Nephron (organoid): Measurements from ENCODE around the gene TLR7.

Experiments
- H3K27ac Mint-ChIP-seq, 3 experiments: 2 replicates each; pipeline ENCODE4 v1.8.0; 2020; ENCODE audit warnings: mixed read lengths in 3 of 3, mild to moderate bottlenecking in 2 of 3, moderate library complexity in 1 of 3
- H3K27me3 Mint-ChIP-seq: 2 replicates; pipeline ENCODE4 v1.8.0; 2021; ENCODE audit warnings: low read depth, mild to moderate bottlenecking, moderate library complexity, mixed read lengths
- H3K36me3 Mint-ChIP-seq: 2 replicates; pipeline ENCODE4 v1.8.0; 2020; ENCODE audit warnings: low read depth, mixed read lengths
- H3K4me1 Mint-ChIP-seq: 2 replicates; pipeline ENCODE4 v1.8.0; 2020; ENCODE audit warnings: mixed read lengths
- H3K4me3 Mint-ChIP-seq, 3 experiments: 2 replicates each; pipeline ENCODE4 v1.8.0; 2020; ENCODE audit warnings: mild to moderate bottlenecking in 3 of 3, mixed read lengths in 3 of 3, moderate library complexity in 2 of 3
- H3K9me3 Mint-ChIP-seq: 2 replicates; pipeline ENCODE4 v1.8.0; 2020; ENCODE audit warnings: mixed read lengths
- TF ChIP-seq, protein P1 (sequence below), 3 experiments: fragments of 200-600 bp; sonication (generic); IDR thresholded peaks; one replicate each; pipeline ENCODE4 v1.5.0; 2021; ENCODE audit warnings: antibody characterized with exemption in 3 of 3; ENCODE audit not compliant: unreplicated experiment in 3 of 3

Gene TLR7

DNA sequence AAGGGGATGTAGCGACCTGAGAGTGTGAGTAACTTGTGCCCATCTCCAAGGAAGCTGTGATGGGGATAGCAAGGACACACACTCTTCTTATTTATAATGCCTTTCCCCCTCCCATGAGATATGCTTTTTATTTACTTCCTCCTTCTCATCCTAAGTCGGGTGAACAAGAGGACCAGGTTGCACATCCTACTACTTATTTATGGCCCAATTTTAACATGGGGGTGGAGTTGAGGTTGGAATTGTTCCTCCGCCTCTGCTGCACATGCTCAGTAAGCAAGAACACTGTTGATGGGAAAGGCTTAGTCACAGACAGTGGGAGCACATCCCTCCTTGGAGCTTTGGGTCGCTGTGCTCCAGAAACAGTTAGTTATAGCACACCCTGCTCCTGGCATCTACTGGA lies 24.3 kb downstream of the TLR7 start:
- no peak overlapping the region for H3K27ac Mint-ChIP-seq
- peaks cover 8% of the 10 kb centered on the region for H3K9me3 Mint-ChIP-seq
- peaks cover 11% of the 10 kb centered on the region for H3K4me1 Mint-ChIP-seq
- H3K27me3 Mint-ChIP-seq = no peaks in the 10 kb centered on the region
- TF ChIP-seq, protein P1, sequence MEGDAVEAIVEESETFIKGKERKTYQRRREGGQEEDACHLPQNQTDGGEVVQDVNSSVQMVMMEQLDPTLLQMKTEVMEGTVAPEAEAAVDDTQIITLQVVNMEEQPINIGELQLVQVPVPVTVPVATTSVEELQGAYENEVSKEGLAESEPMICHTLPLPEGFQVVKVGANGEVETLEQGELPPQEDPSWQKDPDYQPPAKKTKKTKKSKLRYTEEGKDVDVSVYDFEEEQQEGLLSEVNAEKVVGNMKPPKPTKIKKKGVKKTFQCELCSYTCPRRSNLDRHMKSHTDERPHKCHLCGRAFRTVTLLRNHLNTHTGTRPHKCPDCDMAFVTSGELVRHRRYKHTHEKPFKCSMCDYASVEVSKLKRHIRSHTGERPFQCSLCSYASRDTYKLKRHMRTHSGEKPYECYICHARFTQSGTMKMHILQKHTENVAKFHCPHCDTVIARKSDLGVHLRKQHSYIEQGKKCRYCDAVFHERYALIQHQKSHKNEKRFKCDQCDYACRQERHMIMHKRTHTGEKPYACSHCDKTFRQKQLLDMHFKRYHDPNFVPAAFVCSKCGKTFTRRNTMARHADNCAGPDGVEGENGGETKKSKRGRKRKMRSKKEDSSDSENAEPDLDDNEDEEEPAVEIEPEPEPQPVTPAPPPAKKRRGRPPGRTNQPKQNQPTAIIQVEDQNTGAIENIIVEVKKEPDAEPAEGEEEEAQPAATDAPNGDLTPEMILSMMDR (IDR thresholded peaks at IDR 0.05; ENCODE audit: unreplicated experiment in 3 of 3) = no peak
- H3K36me3 Mint-ChIP-seq = no peaks in the 10 kb centered on the region
- no peak overlapping the region for H3K4me3 Mint-ChIP-seq

- H3K4me1 Mint-ChIP-seq = peaks cover 11% of the 10 kb centered on the region
- no peak overlapping the region for H3K4me3 Mint-ChIP-seq
- no peaks in the 10 kb centered on the region for H3K36me3 Mint-ChIP-seq
- no peak overlapping the region for H3K27ac Mint-ChIP-seq
- H3K9me3 Mint-ChIP-seq = peaks cover 12% of the 10 kb centered on the region
- H3K27me3 Mint-ChIP-seq = peaks cover 4% of the 10 kb centered on the region
- TF ChIP-seq, protein P1 (IDR thresholded peaks at IDR 0.05; ENCODE audit: unreplicated experiment in 3 of 3) = no peak
These were observed 25.1 kb downstream of the TLR7 start for GRCh38 chrX:12891915-12892506.

GRCh38 chrX:12892716-12893115 lies 25.8 kb downstream of the TLR7 start:
- no peaks in the 10 kb centered on the region for H3K36me3 Mint-ChIP-seq
- peaks cover 4% of the 10 kb centered on the region for H3K27me3 Mint-ChIP-seq
- H3K27ac Mint-ChIP-seq = no peak overlapping the region

DNA sequence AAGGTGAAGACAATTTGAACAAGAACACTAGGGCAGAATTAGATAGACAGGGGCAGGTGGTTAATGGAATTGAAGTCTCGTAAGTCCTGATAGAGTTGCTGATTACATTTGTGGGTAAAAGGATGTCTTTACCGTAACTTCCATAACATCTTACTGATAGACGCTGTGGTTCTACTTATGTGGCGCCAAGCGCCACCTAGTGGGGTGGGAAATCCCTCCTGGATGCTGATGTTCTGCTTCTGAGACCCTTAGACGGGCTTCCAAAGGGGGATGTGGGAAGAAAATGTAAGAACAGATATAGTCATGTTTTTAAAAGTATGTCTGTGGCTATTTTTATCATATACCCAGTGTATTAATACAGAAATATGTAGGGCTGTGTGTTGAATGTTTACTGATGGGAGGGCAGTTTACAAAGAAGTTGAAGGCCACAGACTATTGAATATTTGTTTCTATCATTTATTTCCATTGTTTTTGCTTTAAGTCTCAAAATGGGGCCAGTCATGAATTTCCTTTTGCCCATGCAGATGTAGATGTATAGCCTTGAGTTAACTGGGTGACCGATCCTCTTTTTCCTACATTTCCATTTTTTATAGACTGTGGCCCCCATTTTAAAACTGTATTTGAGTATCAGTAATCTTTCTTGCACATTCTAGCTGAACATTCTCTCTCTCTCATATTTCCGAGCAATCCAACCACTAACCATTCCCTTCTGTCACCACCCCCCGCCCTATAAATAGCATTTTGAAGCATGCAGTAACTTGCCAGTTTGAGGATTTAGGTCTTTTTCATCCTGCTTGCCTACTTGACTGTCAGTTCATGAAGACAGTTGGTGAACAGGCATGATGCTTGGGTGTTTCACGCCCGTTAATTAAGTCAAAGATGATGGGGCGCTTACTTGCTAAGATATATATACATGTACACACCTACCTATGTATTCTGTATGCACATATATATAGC lies 27.5 kb downstream of the TLR7 start:
- Mint-ChIP-seq H3K27me3 (peaks cover 4% of the 10 kb centered on the region), H3K9me3 (peaks cover 18% of the 10 kb centered on the region), H3K4me3 (no peak overlapping the region), H3K36me3 (no peaks in the 10 kb centered on the region), H3K27ac (no peak overlapping the region), H3K4me1 (peaks cover 11% of the 10 kb centered on the region)
- TF ChIP-seq, protein P1 (IDR thresholded peaks at IDR 0.05; ENCODE audit: unreplicated experiment in 3 of 3) = peak; percentile 41 to 52 (median 45)

More at GRCh38 chrX:12892716-12893115, 25.8 kb downstream of the TLR7 start:
- H3K9me3 Mint-ChIP-seq = peaks cover 13% of the 10 kb centered on the region
- peaks cover 11% of the 10 kb centered on the region for H3K4me1 Mint-ChIP-seq
- TF ChIP-seq, protein P1 (IDR thresholded peaks at IDR 0.05; ENCODE audit: unreplicated experiment in 3 of 3) = no peak
- no peak overlapping the region for H3K4me3 Mint-ChIP-seq

DNA sequence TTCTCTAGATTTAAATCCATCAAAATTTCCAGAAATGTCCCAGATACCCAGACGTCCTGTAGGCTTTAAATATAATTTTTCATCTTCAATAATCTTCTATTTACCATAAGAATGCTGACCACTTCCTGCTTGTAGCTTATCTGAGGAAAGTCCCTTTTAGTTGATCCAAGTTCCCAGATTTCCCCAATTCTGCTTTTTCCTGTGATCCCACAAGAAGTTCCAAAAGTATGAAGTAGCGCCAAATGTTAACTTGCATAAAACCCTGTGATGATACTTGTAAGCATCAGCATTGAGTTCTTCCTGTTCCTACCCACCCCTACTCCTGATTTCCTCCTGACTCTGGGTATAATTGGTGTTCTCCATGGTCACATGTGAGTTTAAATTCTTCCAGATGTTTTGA lies 29.0 kb downstream of the TLR7 start:
- Mint-ChIP-seq H3K27ac (no peak overlapping the region), H3K4me1 (peaks cover 11% of the 10 kb centered on the region), H3K9me3 (peaks cover 15% of the 10 kb centered on the region), H3K4me3 (no peak overlapping the region), H3K27me3 (peaks cover 10% of the 10 kb centered on the region), H3K36me3 (no peaks in the 10 kb centered on the region)
- TF ChIP-seq, protein P1 (IDR thresholded peaks at IDR 0.05; ENCODE audit: unreplicated experiment in 3 of 3) = no peak
